ENCODE results near the gene JUN. TPM values are rescaled to one million over a fixed set of nuclear protein-coding genes. Genes with fewer than 3 reads are reported as not detected.

JUN gene
- total and polyA plus RNA-seq, 2 donors, result 51.0 to 74.3 TPM

GRCh38 chr1:58818976-58819375 is 35.1 kb upstream of the JUN start:
- DNase-seq (ENCODE audit: low read depth in 6 of 9, low spot score in 9 of 9), result no peak
- 98% methylated on average over 3 of the region's 3 CpGs for WGBS
- H3K27me3 ChIP-seq (ENCODE audit: control insufficient read depth in 2 of 2, insufficient read depth in 1 of 2, low read length in 1 of 2), result peaks cover 0 to 22% of the 10 kb centered on the region in 2 donors
- no peaks in the 10 kb centered on the region for H3K36me3 ChIP-seq (ENCODE audit: control insufficient read depth in 2 of 2, insufficient read depth in 2 of 2, low read length in 1 of 2)
- no peak overlapping the region for H3K27ac ChIP-seq (ENCODE audit: low read depth in 1 of 2, low read length in 1 of 2)
- peaks cover 12 to 24% of the 10 kb centered on the region in 2 donors for H3K4me1 ChIP-seq (ENCODE audit: control insufficient read depth in 2 of 2, insufficient read depth in 2 of 2, low read length in 2 of 2)
- H3K4me3 ChIP-seq (ENCODE audit: low read length in 2 of 2), result no peak overlapping the region
- no peaks in the 10 kb centered on the region for H3K9me3 ChIP-seq (ENCODE audit: control insufficient read depth in 2 of 2, insufficient read depth in 1 of 2, low read length in 1 of 2)

- Histone ChIP-seq H3K36me3 (ENCODE audit: control insufficient read depth in 2 of 2, insufficient read depth in 2 of 2, low read length in 1 of 2) (no peaks in the 10 kb centered on the region), H3K4me1 (ENCODE audit: control insufficient read depth in 2 of 2, insufficient read depth in 2 of 2, low read length in 2 of 2) (peaks cover 12 to 32% of the 10 kb centered on the region in 2 donors), H3K9me3 (ENCODE audit: control insufficient read depth in 2 of 2, insufficient read depth in 1 of 2, low read length in 1 of 2) (no peaks in the 10 kb centered on the region), H3K4me3 (ENCODE audit: low read length in 2 of 2) (no peak overlapping the region), H3K27me3 (ENCODE audit: control insufficient read depth in 2 of 2, insufficient read depth in 1 of 2, low read length in 1 of 2) (peaks cover 0 to 24% of the 10 kb centered on the region in 2 donors), H3K27ac (ENCODE audit: low read depth in 1 of 2, low read length in 1 of 2) (no peak overlapping the region)
- 97% methylated on average over 2 of the region's 2 CpGs for WGBS
- DNase-seq (ENCODE audit: low read depth in 6 of 9, low spot score in 9 of 9), result no peak
Observed at GRCh38 chr1:58818075-58818474, 34.2 kb upstream of the JUN start.

- H3K4me1 ChIP-seq (ENCODE audit: control insufficient read depth in 2 of 2, insufficient read depth in 2 of 2, low read length in 2 of 2), result peaks cover 12 to 34% of the 10 kb centered on the region in 2 donors
- 75% methylated on average over 4 of the region's 4 CpGs for WGBS
- H3K4me3 ChIP-seq (ENCODE audit: low read length in 2 of 2), result peak overlapping the region; percentile 71 to 72
- H3K27ac ChIP-seq (ENCODE audit: low read depth in 1 of 2, low read length in 1 of 2), result peak overlapping the region; percentile 69 to 90
- no peaks in the 10 kb centered on the region for H3K9me3 ChIP-seq (ENCODE audit: control insufficient read depth in 2 of 2, insufficient read depth in 1 of 2, low read length in 1 of 2)
- no peak for DNase-seq (ENCODE audit: low read depth in 6 of 9, low spot score in 9 of 9)
- no peaks in the 10 kb centered on the region for H3K36me3 ChIP-seq (ENCODE audit: control insufficient read depth in 2 of 2, insufficient read depth in 2 of 2, low read length in 1 of 2)
- H3K27me3 ChIP-seq (ENCODE audit: control insufficient read depth in 2 of 2, insufficient read depth in 1 of 2, low read length in 1 of 2), result peaks cover 0 to 24% of the 10 kb centered on the region in 2 donors
Observed at GRCh38 chr1:58816747-58817221, 32.9 kb upstream of the JUN start.

- peak in 8 of 9 donors; percentile 31 to 83 (median 60) for DNase-seq (ENCODE audit: low read depth in 6 of 9, low spot score in 9 of 9)
- Histone ChIP-seq H3K9me3 (ENCODE audit: control insufficient read depth in 2 of 2, insufficient read depth in 1 of 2, low read length in 1 of 2) (no peaks in the 10 kb centered on the region), H3K36me3 (ENCODE audit: control insufficient read depth in 2 of 2, insufficient read depth in 2 of 2, low read length in 1 of 2) (no peaks in the 10 kb centered on the region), H3K4me3 (ENCODE audit: low read length in 2 of 2) (peak overlapping the region; percentile 71 to 72), H3K27ac (ENCODE audit: low read depth in 1 of 2, low read length in 1 of 2) (peak overlapping the region; percentile 69 to 90), H3K4me1 (ENCODE audit: control insufficient read depth in 2 of 2, insufficient read depth in 2 of 2, low read length in 2 of 2) (peaks cover 12 to 34% of the 10 kb centered on the region in 2 donors), H3K27me3 (ENCODE audit: control insufficient read depth in 2 of 2, insufficient read depth in 1 of 2, low read length in 1 of 2) (peaks cover 0 to 24% of the 10 kb centered on the region in 2 donors)
- WGBS, result under 1% methylated on average over 49 of the region's 49 CpGs
Observed at GRCh38 chr1:58816072-58816746, 32.4 kb upstream of the JUN start.

- H3K27me3 ChIP-seq (ENCODE audit: control insufficient read depth in 2 of 2, insufficient read depth in 1 of 2, low read length in 1 of 2), result peaks cover 0 to 24% of the 10 kb centered on the region in 2 donors
- H3K9me3 ChIP-seq (ENCODE audit: control insufficient read depth in 2 of 2, insufficient read depth in 1 of 2, low read length in 1 of 2), result no peaks in the 10 kb centered on the region
- peak in 3 of 9 donors; percentile 19 to 24 (median 22) for DNase-seq (ENCODE audit: low read depth in 6 of 9, low spot score in 9 of 9)
- H3K27ac ChIP-seq (ENCODE audit: low read depth in 1 of 2, low read length in 1 of 2), result peak overlapping the region; percentile 69 to 78
- WGBS, result 2% methylated on average over 13 of the region's 13 CpGs
- H3K36me3 ChIP-seq (ENCODE audit: control insufficient read depth in 2 of 2, insufficient read depth in 2 of 2, low read length in 1 of 2), result no peaks in the 10 kb centered on the region
- H3K4me3 ChIP-seq (ENCODE audit: low read length in 2 of 2), result peak overlapping the region; percentile 71 to 72
- H3K4me1 ChIP-seq (ENCODE audit: control insufficient read depth in 2 of 2, insufficient read depth in 2 of 2, low read length in 2 of 2), result peaks cover 12 to 34% of the 10 kb centered on the region in 2 donors
Observed at GRCh38 chr1:58815686-58816071, 31.8 kb upstream of the JUN start.

GRCh38 chr1:58815069-58815685 is 31.3 kb upstream of the JUN start:
- Histone ChIP-seq H3K27me3 (ENCODE audit: control insufficient read depth in 2 of 2, insufficient read depth in 1 of 2, low read length in 1 of 2) (peaks cover 0 to 24% of the 10 kb centered on the region in 2 donors), H3K9me3 (ENCODE audit: control insufficient read depth in 2 of 2, insufficient read depth in 1 of 2, low read length in 1 of 2) (no peaks in the 10 kb centered on the region), H3K4me3 (ENCODE audit: low read length in 2 of 2) (peak overlapping the region; percentile 71 to 72), H3K27ac (ENCODE audit: low read depth in 1 of 2, low read length in 1 of 2) (peak overlapping the region; percentile 4 to 78), H3K36me3 (ENCODE audit: control insufficient read depth in 2 of 2, insufficient read depth in 2 of 2, low read length in 1 of 2) (no peaks in the 10 kb centered on the region), H3K4me1 (ENCODE audit: control insufficient read depth in 2 of 2, insufficient read depth in 2 of 2, low read length in 2 of 2) (peaks cover 12 to 34% of the 10 kb centered on the region in 2 donors)
- 14% methylated on average over 36 of the region's 36 CpGs for WGBS
- DNase-seq (ENCODE audit: low read depth in 6 of 9, low spot score in 9 of 9), result peak in 6 of 9 donors; percentile 13 to 50 (median 28)

GRCh38 chr1:58814251-58815068 is 30.6 kb upstream of the JUN start:
- WGBS, result 90% methylated on average over 45 of the region's 45 CpGs
- Histone ChIP-seq H3K9me3 (ENCODE audit: control insufficient read depth in 2 of 2, insufficient read depth in 1 of 2, low read length in 1 of 2) (no peaks in the 10 kb centered on the region), H3K4me3 (ENCODE audit: low read length in 2 of 2) (no peak overlapping the region), H3K36me3 (ENCODE audit: control insufficient read depth in 2 of 2, insufficient read depth in 2 of 2, low read length in 1 of 2) (no peaks in the 10 kb centered on the region), H3K27me3 (ENCODE audit: control insufficient read depth in 2 of 2, insufficient read depth in 1 of 2, low read length in 1 of 2) (peaks cover 0 to 24% of the 10 kb centered on the region in 2 donors), H3K4me1 (ENCODE audit: control insufficient read depth in 2 of 2, insufficient read depth in 2 of 2, low read length in 2 of 2) (peaks cover 12 to 34% of the 10 kb centered on the region in 2 donors), H3K27ac (ENCODE audit: low read depth in 1 of 2, low read length in 1 of 2) (peak overlapping the region in 1 of 2 donors; percentile 78)
- DNase-seq (ENCODE audit: low read depth in 6 of 9, low spot score in 9 of 9), result peak in 2 of 9 donors; percentile 6 to 31

- no peak overlapping the region for H3K4me3 ChIP-seq (ENCODE audit: low read length in 2 of 2)
- peaks cover 12 to 34% of the 10 kb centered on the region in 2 donors for H3K4me1 ChIP-seq (ENCODE audit: control insufficient read depth in 2 of 2, insufficient read depth in 2 of 2, low read length in 2 of 2)
- H3K36me3 ChIP-seq (ENCODE audit: control insufficient read depth in 2 of 2, insufficient read depth in 2 of 2, low read length in 1 of 2), result no peaks in the 10 kb centered on the region
- H3K9me3 ChIP-seq (ENCODE audit: control insufficient read depth in 2 of 2, insufficient read depth in 1 of 2, low read length in 1 of 2), result no peaks in the 10 kb centered on the region
- whole genome bisulfite sequencing, result 97% methylated on average over 7 of the region's 7 CpGs
- peaks cover 0 to 24% of the 10 kb centered on the region in 2 donors for H3K27me3 ChIP-seq (ENCODE audit: control insufficient read depth in 2 of 2, insufficient read depth in 1 of 2, low read length in 1 of 2)
- peak overlapping the region in 1 of 2 donors; percentile 46 for H3K27ac ChIP-seq (ENCODE audit: low read depth in 1 of 2, low read length in 1 of 2)
- DNase-seq (ENCODE audit: low read depth in 6 of 9, low spot score in 9 of 9), result no peak
Observed at GRCh38 chr1:58813801-58814200, 30.0 kb upstream of the JUN start.

All from thymus (tissue), 11 donors.